HCT116 (cell line): Measurements from ENCODE around the gene ICOS. TPM values are rescaled to one million over a fixed set of nuclear protein-coding genes. Genes with fewer than 3 reads are reported as not detected.

Experiments used
- ATAC-seq: fragments of 200-7000 bp; cut with Tn5 transposase; 2 replicates; pipeline ENCODE4 v1.9.1; 2020; ENCODE audit warnings: mild to moderate bottlenecking, moderate library complexity
- BruUV-seq: library from RNA; stranded (reverse); fragments of 400-500 nt; replicated peaks from 2 replicates; lab custom pipeline; 2021; lab: Mats Ljungman, UMichigan
- CTCF ChIA-PET: fragments of 300-600 bp; sonication (Branson Sonifier 250); formaldehyde crosslinking; loops from one replicate; lab custom pipeline; 2021; ENCODE audit warnings: antibody characterized with exemption; lab: Charles Lee
- POLR2A ChIA-PET: fragments of 300-600, 350-600 bp; sonication (Branson Sonifier 250); formaldehyde crosslinking; loops from one replicate; lab custom pipeline; 2021; ENCODE audit warnings: antibody characterized with exemption; lab: Charles Lee
- RAD21 ChIA-PET, 2 experiments: fragments of 300-600 bp; sonication (Branson Sonifier 250); formaldehyde crosslinking; loops; one replicate each; lab custom pipeline; 2023; ENCODE audit warnings: low total read pairs in 2 of 2; ENCODE audit not compliant: uncharacterized antibody in 2 of 2, unreplicated experiment in 2 of 2, low non-redundant PET in 1 of 2; lab: Charles Lee
- DNase-seq: peaks from one replicate; pipeline ENCODE4 v3.0.0-alpha.2; 2010; ENCODE audit warnings: low read depth, low spot score
- H2AFZ ChIP-seq: fragments of 200-600 bp; shearing (Covaris generic), sonication (generic); 2 replicates; pipeline ENCODE4 v1.6.1; 2017; ENCODE audit warnings: low read depth, mixed run types, mixed read lengths, antibody characterized with exemption, low read length; ENCODE audit not compliant: poor library complexity, severe bottlenecking
- H3K27ac ChIP-seq: 2 replicates; pipeline ENCODE4 v1.5.1; 2012; ENCODE audit warnings: low read depth, low read length
- H3K27me3 ChIP-seq: fragments of 200-600 bp; sonication (generic); 2 replicates; pipeline ENCODE4 v1.6.1; 2016; ENCODE audit warnings: mixed run types, low read length, mixed read lengths; ENCODE audit not compliant: insufficient read depth
- H3K36me3 ChIP-seq, 2 experiments: fragments of 200-500 bp in 1 of 2; fragments of 200-600 bp in 1 of 2; sonication (Bioruptor generic) in 1 of 2; sonication (generic) in 1 of 2; 2 replicates each; pipeline versions ENCODE4 v1.5.1 to v1.6.1; 2014 to 2016; ENCODE audit warnings: low read length in 2 of 2, inconsistent platforms in 1 of 2, mixed read lengths in 1 of 2, mixed run types in 1 of 2; ENCODE audit not compliant: insufficient read depth in 2 of 2, control insufficient read depth in 1 of 2
- H3K4me1 ChIP-seq, 2 experiments: fragments of 200-600 bp in 1 of 2; sonication (generic) in 1 of 2; 2 replicates each; pipeline versions ENCODE4 v1.5.1 to v1.6.1; 2012 to 2017; ENCODE audit warnings: low read length in 2 of 2, inconsistent platforms in 1 of 2, mild to moderate bottlenecking in 1 of 2, mixed read lengths in 1 of 2, mixed run types in 1 of 2, moderate library complexity in 1 of 2; ENCODE audit not compliant: insufficient read depth in 2 of 2, control insufficient read depth in 1 of 2
- H3K4me2 ChIP-seq: fragments of 200-600 bp; sonication (generic); 2 replicates; pipeline ENCODE4 v1.6.1; 2017; ENCODE audit warnings: mixed run types, low read length, mixed read lengths
- H3K4me3 ChIP-seq, 2 experiments: fragments of 200-600 bp in 1 of 2; sonication (generic) in 1 of 2; replicated peaks in 1 of 2; 2 replicates each; pipeline ENCODE4 v1.5.1; 2011 to 2016; ENCODE audit warnings: low read length in 2 of 2, control low read depth in 1 of 2, low read depth in 1 of 2, mild to moderate bottlenecking in 1 of 2, mixed read lengths in 1 of 2, mixed run types in 1 of 2
- H3K79me2 ChIP-seq: fragments of 200-600 bp; sonication (generic); 2 replicates; pipeline ENCODE4 v1.6.1; 2017; ENCODE audit warnings: mild to moderate bottlenecking, mixed run types, low read length, moderate library complexity, mixed read lengths; ENCODE audit not compliant: insufficient read depth
- H3K9ac ChIP-seq: fragments of 200-600 bp; sonication (generic); 2 replicates; pipeline ENCODE4 v1.6.1; 2016; ENCODE audit warnings: low read length, mixed read lengths
- H3K9me2 ChIP-seq: fragments of 200-600 bp; sonication (generic), shearing (Covaris generic); 2 replicates; pipeline ENCODE4 v1.6.1; 2017; ENCODE audit warnings: mixed run types, mild to moderate bottlenecking, moderate library complexity; ENCODE audit not compliant: insufficient read depth
- H3K9me3 ChIP-seq, 2 experiments: fragments of 200-500 bp in 1 of 2; fragments of 200-600 bp in 1 of 2; sonication (Bioruptor generic) in 1 of 2; sonication (generic) in 1 of 2; 2 replicates each; pipeline ENCODE4 v1.6.1; 2014 to 2017; ENCODE audit warnings: low read length in 2 of 2, mixed read lengths in 2 of 2, inconsistent platforms in 1 of 2, low read depth in 1 of 2, mild to moderate bottlenecking in 1 of 2, mixed run types in 1 of 2, moderate library complexity in 1 of 2; ENCODE audit not compliant: control insufficient read depth in 1 of 2, insufficient read depth in 1 of 2
- H4K20me1 ChIP-seq: fragments of 200-600 bp; sonication (generic), shearing (Covaris generic); 2 replicates; pipeline ENCODE4 v1.6.1; 2017; ENCODE audit warnings: mixed run types, mild to moderate bottlenecking, moderate library complexity; ENCODE audit not compliant: insufficient read depth
- ATF3 ChIP-seq: IDR thresholded peaks from 2 replicates; pipeline ENCODE4 v1.6.1; 2012
- CBX3 ChIP-seq: IDR thresholded peaks from 2 replicates; pipeline ENCODE4 v1.6.1; 2012; ENCODE audit warnings: low read depth
- CEBPB ChIP-seq: IDR thresholded peaks from 2 replicates; pipeline ENCODE4 v1.6.1; 2012; ENCODE audit warnings: low read depth
- FOSL1 ChIP-seq: IDR thresholded peaks from 2 replicates; pipeline ENCODE4 v1.6.1; 2012; ENCODE audit warnings: low read depth
- POLR2A ChIP-seq: IDR thresholded peaks from 2 replicates; pipeline ENCODE4 v1.7.0; 2011; ENCODE audit warnings: borderline replicate concordance; ENCODE audit not compliant: insufficient read depth, insufficient read length; ENCODE audit errors: extremely low read depth
- RAD21 ChIP-seq: IDR thresholded peaks from 2 replicates; pipeline ENCODE4 v1.6.1; 2012; ENCODE audit warnings: low read depth, mild to moderate bottlenecking
- SIN3A ChIP-seq: IDR thresholded peaks from 2 replicates; pipeline ENCODE4 v1.6.1; 2012; ENCODE audit warnings: low read depth
- SRF ChIP-seq: IDR thresholded peaks from 2 replicates; pipeline ENCODE4 v1.6.1; 2012; ENCODE audit warnings: low read depth
- YY1 ChIP-seq: IDR thresholded peaks from 2 replicates; pipeline ENCODE4 v1.6.1; 2011; ENCODE audit warnings: low read length, low read depth, moderate library complexity, mild to moderate bottlenecking; ENCODE audit not compliant: insufficient replicate concordance; ENCODE audit errors: extremely low read depth
- ZNF274 ChIP-seq: fragments of 200-500 bp; sonication (Bioruptor generic); IDR thresholded peaks from 2 replicates; pipeline ENCODE4 v1.6.1; 2014; ENCODE audit warnings: mild to moderate bottlenecking, low read depth, low read length, inconsistent platforms
- intact Hi-C: fragments of 100-400 bp; cut with micrococcal nuclease; formaldehyde crosslinking; loops from 2 replicates; pipeline ENCODE4 v1.10.0; 2022
- total RNA-seq: library from RNA; stranded (reverse); gene quantifications from one replicate; pipeline ENCODE4 v1.2.1, GENCODE V29; 2021; ENCODE audit not compliant: unreplicated experiment
- TF ChIP-seq, protein P1 (sequence below): IDR thresholded peaks from 2 replicates; pipeline ENCODE4 v1.6.1; 2012; ENCODE audit warnings: low read depth
- TF ChIP-seq, protein P2 (sequence below): IDR thresholded peaks from 2 replicates; pipeline ENCODE4 v1.6.1; 2012
- TF ChIP-seq, protein P3 (sequence below): IDR thresholded peaks from 2 replicates; pipeline ENCODE4 v1.6.1; 2011; ENCODE audit warnings: mild to moderate bottlenecking, low read length, moderate library complexity; ENCODE audit not compliant: insufficient replicate concordance; ENCODE audit errors: extremely low read depth

Gene ICOS
- total RNA-seq, 1 experiment from 2014 or later: not detected

- Histone ChIP-seq H4K20me1 (no peaks in the 10 kb centered on the region), H3K36me3 (no peaks in the 10 kb centered on the region), H3K27ac (no peak overlapping the region), H3K79me2 (no peaks in the 10 kb centered on the region), H2AFZ (no peak overlapping the region), H3K27me3 (0 out of 2 replicates have a peak, but pooled peaks cover 3% of the 10 kb centered on the region), H3K4me3 (no peak overlapping the region), H3K9me2 (no peaks in the 10 kb centered on the region), H3K4me2 (no peak overlapping the region), H3K9ac (no peak overlapping the region), H3K4me1 (no peaks in the 10 kb centered on the region), H3K9me3 (no peaks in the 10 kb centered on the region)
- ATAC-seq (no peak), DNase-seq (no peak)
- RAD21 ChIA-PET: no interaction called here
- POLR2A ChIA-PET: no interaction called here
- no peak for TF ChIP-seq FOSL1
- TF ChIP-seq SIN3A: no peak
- TF ChIP-seq POLR2A: no peak
- TF ChIP-seq CEBPB: no peak
- TF ChIP-seq SRF: no peak
- no peak for TF ChIP-seq YY1
- intact Hi-C loops: no loop called here
- CTCF ChIA-PET: no interaction called here
- BruUV-seq: no TSS peak
Measured at GRCh38 chr2:203959672-203960071, 23.1 kb downstream of the ICOS start.

DNA sequence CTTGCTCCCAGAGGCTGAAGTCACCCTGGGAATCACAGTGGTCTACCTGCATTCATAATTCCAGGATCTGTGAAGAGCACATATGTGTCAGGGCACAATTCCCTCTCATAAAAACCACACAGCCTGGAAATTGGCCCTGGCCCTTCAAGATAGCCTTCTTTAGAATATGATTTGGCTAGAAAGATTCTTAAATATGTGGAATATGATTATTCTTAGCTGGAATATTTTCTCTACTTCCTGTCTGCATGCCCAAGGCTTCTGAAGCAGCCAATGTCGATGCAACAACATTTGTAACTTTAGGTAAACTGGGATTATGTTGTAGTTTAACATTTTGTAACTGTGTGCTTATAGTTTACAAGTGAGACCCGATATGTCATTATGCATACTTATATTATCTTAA lies 24.2 kb downstream of the ICOS start:
- no peak overlapping the region for H3K27ac ChIP-seq
- H2AFZ ChIP-seq: no peak overlapping the region
- no peak overlapping the region for H3K4me2 ChIP-seq
- H3K9me2 ChIP-seq: no peaks in the 10 kb centered on the region
- no peak for ATAC-seq
- H3K9ac ChIP-seq: no peak overlapping the region
- intact Hi-C loops: no loop called here
- H3K27me3 ChIP-seq: 0 out of 2 replicates have a peak, but pooled peaks cover 3% of the 10 kb centered on the region
- no peaks in the 10 kb centered on the region for H4K20me1 ChIP-seq
- no peaks in the 10 kb centered on the region for H3K79me2 ChIP-seq
- POLR2A ChIA-PET: no interaction called here
- no peaks in the 10 kb centered on the region for H3K9me3 ChIP-seq
- BruUV-seq: no TSS peak
- RAD21 ChIA-PET: no interaction called here
- H3K4me3 ChIP-seq: no peak overlapping the region
- TF ChIP-seq, protein P1, sequence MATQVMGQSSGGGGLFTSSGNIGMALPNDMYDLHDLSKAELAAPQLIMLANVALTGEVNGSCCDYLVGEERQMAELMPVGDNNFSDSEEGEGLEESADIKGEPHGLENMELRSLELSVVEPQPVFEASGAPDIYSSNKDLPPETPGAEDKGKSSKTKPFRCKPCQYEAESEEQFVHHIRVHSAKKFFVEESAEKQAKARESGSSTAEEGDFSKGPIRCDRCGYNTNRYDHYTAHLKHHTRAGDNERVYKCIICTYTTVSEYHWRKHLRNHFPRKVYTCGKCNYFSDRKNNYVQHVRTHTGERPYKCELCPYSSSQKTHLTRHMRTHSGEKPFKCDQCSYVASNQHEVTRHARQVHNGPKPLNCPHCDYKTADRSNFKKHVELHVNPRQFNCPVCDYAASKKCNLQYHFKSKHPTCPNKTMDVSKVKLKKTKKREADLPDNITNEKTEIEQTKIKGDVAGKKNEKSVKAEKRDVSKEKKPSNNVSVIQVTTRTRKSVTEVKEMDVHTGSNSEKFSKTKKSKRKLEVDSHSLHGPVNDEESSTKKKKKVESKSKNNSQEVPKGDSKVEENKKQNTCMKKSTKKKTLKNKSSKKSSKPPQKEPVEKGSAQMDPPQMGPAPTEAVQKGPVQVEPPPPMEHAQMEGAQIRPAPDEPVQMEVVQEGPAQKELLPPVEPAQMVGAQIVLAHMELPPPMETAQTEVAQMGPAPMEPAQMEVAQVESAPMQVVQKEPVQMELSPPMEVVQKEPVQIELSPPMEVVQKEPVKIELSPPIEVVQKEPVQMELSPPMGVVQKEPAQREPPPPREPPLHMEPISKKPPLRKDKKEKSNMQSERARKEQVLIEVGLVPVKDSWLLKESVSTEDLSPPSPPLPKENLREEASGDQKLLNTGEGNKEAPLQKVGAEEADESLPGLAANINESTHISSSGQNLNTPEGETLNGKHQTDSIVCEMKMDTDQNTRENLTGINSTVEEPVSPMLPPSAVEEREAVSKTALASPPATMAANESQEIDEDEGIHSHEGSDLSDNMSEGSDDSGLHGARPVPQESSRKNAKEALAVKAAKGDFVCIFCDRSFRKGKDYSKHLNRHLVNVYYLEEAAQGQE: no peak
- TF ChIP-seq, protein P2, sequence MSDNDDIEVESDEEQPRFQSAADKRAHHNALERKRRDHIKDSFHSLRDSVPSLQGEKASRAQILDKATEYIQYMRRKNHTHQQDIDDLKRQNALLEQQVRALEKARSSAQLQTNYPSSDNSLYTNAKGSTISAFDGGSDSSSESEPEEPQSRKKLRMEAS: no peak
- TF ChIP-seq, protein P3, sequence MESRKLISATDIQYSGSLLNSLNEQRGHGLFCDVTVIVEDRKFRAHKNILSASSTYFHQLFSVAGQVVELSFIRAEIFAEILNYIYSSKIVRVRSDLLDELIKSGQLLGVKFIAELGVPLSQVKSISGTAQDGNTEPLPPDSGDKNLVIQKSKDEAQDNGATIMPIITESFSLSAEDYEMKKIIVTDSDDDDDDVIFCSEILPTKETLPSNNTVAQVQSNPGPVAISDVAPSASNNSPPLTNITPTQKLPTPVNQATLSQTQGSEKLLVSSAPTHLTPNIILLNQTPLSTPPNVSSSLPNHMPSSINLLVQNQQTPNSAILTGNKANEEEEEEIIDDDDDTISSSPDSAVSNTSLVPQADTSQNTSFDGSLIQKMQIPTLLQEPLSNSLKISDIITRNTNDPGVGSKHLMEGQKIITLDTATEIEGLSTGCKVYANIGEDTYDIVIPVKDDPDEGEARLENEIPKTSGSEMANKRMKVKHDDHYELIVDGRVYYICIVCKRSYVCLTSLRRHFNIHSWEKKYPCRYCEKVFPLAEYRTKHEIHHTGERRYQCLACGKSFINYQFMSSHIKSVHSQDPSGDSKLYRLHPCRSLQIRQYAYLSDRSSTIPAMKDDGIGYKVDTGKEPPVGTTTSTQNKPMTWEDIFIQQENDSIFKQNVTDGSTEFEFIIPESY: no peak
- TF ChIP-seq ZNF274: no peak
- no peak for TF ChIP-seq ATF3
- TF ChIP-seq SIN3A: no peak
- TF ChIP-seq FOSL1: no peak
- no peak for TF ChIP-seq RAD21
- TF ChIP-seq CBX3: no peak
- CTCF ChIA-PET: no interaction called here
- H3K36me3 ChIP-seq: no peaks in the 10 kb centered on the region
- H3K4me1 ChIP-seq: no peaks in the 10 kb centered on the region
- DNase-seq: no peak
